ENCODE results near the gene B4GALNT3.

The B4GALNT3 gene

GRCh38 chr12:585062-586061, 125.6 kb downstream of the B4GALNT3 start:
- TF ChIP-seq CTCF (IDR thresholded peaks at IDR 0.05; ENCODE audit: extremely low read depth, missing control alignments), result no peak
- no peak for DNase-seq (ENCODE audit: low spot score)

GRCh38 chr12:586318-587071, 126.8 kb downstream of the B4GALNT3 start:
- DNase-seq (ENCODE audit: low spot score), result no peak
- no peak for TF ChIP-seq CTCF (IDR thresholded peaks at IDR 0.05; ENCODE audit: extremely low read depth, missing control alignments)

GRCh38 chr12:587132-588023, 127.6 kb downstream of the B4GALNT3 start:
- no peak for DNase-seq (ENCODE audit: low spot score)
- no peak for TF ChIP-seq CTCF (IDR thresholded peaks at IDR 0.05; ENCODE audit: extremely low read depth, missing control alignments)

GRCh38 chr12:588024-588322, 128.2 kb downstream of the B4GALNT3 start:
- no peak for TF ChIP-seq CTCF (IDR thresholded peaks at IDR 0.05; ENCODE audit: extremely low read depth, missing control alignments)
- DNase-seq (ENCODE audit: low spot score), result no peak

GRCh38 chr12:588646-589045, 128.9 kb downstream of the B4GALNT3 start:
- no peak for TF ChIP-seq CTCF (IDR thresholded peaks at IDR 0.05; ENCODE audit: extremely low read depth, missing control alignments)
- DNase-seq (ENCODE audit: low spot score), result no peak

GRCh38 chr12:590206-590750, 130.5 kb downstream of the B4GALNT3 start:
- DNase-seq (ENCODE audit: low spot score), result no peak
- TF ChIP-seq CTCF (IDR thresholded peaks at IDR 0.05; ENCODE audit: extremely low read depth, missing control alignments), result no peak

All from GM20000 (cell line).